AG10803 (cell line): Measurements from ENCODE around the gene INA.

Source experiments
- DNase-seq: peaks from one replicate; pipeline ENCODE4 v3.0.0; 2010; ENCODE audit warnings: low read depth
- H3K4me3 ChIP-seq: 2 replicates; pipeline ENCODE4 v1.5.1; 2011; ENCODE audit warnings: mild to moderate bottlenecking, low read length, control low read depth
- TF ChIP-seq, protein P1 (sequence below): conservative IDR thresholded peaks from 2 replicates; pipeline ENCODE4 v1.5.1; 2011; ENCODE audit warnings: mild to moderate bottlenecking, low read length, control low read depth, inconsistent platforms

Gene INA

DNA sequence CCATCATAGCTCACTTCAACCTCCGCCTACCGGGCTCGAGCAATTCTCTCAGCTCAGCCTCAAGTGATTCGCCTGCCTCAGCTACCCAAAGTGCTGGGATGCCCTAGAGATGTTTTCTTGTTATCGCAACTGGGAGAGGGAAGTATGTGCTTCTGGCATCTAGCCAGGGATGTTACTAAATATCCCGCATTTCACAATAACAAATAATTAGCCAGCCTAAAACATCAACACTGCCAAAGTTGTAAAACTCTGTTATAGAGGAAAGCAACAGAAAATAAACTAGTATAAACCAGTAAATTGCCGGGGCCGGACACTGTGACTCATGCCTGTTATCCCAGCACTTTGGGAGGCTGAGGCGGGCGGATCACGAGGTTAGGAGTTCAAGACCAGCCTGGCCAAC, 7.2 kb downstream of the INA start:
- TF ChIP-seq, protein P1, sequence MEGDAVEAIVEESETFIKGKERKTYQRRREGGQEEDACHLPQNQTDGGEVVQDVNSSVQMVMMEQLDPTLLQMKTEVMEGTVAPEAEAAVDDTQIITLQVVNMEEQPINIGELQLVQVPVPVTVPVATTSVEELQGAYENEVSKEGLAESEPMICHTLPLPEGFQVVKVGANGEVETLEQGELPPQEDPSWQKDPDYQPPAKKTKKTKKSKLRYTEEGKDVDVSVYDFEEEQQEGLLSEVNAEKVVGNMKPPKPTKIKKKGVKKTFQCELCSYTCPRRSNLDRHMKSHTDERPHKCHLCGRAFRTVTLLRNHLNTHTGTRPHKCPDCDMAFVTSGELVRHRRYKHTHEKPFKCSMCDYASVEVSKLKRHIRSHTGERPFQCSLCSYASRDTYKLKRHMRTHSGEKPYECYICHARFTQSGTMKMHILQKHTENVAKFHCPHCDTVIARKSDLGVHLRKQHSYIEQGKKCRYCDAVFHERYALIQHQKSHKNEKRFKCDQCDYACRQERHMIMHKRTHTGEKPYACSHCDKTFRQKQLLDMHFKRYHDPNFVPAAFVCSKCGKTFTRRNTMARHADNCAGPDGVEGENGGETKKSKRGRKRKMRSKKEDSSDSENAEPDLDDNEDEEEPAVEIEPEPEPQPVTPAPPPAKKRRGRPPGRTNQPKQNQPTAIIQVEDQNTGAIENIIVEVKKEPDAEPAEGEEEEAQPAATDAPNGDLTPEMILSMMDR: no peak
- H3K4me3 ChIP-seq: no peak overlapping the region
- DNase-seq: peak; percentile 65

DNA sequence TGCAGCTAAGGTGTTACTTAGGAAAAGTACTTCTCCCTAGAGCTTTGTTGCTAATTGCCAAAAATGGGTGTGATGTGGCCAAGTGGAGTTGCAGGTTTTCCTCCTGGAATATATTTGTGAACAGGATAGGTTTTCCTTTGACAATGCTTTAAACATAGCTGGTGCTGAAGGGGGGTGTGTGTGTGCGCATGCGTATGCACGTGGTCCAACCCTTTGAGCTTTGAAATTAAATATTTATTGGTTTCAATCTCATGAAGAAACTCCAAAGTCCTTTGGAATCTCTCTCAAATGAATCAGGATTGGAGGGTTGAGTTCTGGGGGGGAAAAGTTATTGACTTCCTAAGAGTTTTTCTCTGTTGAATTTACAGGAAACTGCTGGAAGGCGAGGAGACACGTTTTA, 11.1 kb downstream of the INA start:
- DNase-seq: no peak
- TF ChIP-seq, protein P1: no peak
- H3K4me3 ChIP-seq: no peak overlapping the region

DNA sequence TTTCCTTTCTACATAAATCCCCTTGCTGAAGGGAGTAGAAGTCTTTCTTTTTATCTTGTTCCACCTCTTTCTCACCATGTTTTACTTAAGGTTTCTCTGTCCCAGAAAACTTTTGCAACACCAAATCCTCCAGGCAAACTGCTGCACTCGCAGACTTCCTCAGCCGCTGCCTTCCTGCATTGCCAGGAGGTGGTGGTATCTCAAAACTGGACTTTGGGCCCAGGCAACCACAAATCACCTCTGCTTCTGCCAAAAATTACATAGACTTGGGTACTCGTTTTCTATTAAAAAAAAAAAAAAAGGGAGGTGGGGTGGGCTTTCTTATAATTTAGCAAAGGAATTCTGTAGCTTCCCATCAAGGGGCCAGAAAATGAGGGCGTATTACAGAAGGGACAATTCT, 14.7 kb downstream of the INA start:
- no peak overlapping the region for H3K4me3 ChIP-seq
- DNase-seq: no peak
- TF ChIP-seq, protein P1: no peak

DNA sequence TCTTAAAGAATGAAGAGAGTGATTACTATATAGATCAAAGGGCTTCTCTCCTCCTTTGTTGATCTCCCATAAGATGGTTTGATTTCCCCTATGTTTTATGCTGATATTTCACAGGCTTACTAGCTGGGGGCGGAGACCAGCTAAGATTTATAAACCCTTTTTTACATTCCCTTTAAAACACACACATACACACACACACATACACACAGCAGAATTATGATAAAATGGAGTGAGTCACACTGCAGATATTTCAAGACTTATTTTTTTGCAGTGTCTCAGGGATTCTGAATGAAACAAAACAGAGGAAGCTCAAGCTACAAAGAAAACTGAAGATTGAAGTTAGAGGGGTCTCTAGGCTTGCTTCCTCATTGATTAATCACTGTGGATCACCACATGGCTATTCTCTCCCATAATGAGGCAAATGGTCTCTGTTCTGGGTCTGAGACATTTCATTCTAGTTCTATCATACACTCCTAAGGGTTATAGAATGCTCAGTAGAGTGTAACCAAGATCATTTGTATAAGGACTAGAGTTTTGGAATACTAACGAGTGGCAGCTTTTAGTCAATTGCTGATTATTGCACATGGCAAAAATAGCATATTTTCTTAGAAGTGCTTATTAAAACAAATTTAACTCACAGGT, 18.6 kb downstream of the INA start:
- DNase-seq: peak; percentile 77
- no peak overlapping the region for H3K4me3 ChIP-seq
- TF ChIP-seq, protein P1: no peak

DNA sequence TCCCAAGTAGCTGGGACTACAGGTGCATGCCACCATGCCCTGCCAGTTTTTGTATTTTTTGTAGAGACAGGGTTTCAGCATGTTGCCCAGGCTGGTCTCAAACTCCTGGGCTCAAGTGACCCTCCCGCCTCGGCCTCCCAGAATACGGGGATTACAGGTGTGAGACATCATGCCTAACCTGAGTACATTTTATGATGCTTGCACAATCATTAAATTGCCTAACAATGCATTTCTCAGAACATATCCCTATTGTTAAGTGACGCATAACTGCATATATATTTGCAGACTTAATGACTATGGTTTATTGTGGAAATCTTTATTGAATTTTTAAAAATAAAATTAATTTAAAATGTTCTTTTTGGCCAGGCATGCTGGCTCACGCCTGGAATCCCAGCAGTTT, 30.7 kb downstream of the INA start:
- TF ChIP-seq, protein P1: no peak
- H3K4me3 ChIP-seq: no peak overlapping the region
- no peak for DNase-seq

DNA sequence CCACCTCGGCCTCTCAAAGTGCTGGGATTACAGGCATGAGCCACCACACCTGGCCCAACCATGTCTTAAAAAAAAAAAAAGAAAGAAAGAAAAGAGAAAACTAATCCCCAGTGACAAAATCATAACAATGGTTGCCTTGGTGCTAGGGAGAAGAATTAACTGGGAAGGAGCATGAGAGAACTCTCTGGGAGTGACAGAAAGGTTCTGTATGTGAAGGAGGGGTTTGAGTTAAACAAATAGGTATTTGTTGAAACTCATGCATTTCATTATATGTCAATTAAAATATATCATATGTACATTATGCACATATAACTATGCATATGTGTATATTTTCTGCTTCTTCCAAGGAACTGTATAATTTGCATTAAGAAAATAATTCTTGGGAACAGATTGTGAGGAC, 33.3 kb downstream of the INA start:
- TF ChIP-seq, protein P1: no peak
- DNase-seq: no peak

DNA sequence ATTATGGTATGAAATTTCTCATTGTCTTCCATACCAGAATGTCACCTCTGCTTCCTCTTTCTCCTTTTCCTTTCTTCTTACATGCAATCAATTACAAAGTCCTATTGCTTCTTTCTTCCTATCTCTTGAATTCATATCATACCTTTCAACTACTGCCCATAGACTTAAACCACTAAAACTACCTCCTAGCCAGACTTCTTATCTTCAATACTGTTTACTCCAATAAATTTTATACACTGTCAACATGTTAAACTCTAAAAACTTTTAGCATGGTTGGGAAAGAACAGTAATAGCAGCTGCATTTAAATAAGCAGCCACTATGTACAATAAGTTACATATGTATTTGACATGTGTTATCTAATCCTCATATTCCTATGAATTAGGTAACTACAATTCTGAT, 39.1 kb downstream of the INA start:
- no peak for DNase-seq
- TF ChIP-seq, protein P1: no peak

More for the DNA sequence above, 33.3 kb downstream of the INA start:
- no peak overlapping the region for H3K4me3 ChIP-seq

More for the DNA sequence above, 39.1 kb downstream of the INA start:
- H3K4me3 ChIP-seq: no peak overlapping the region
